Fibroblast of skin of right biceps (primary cell): ENCODE data around the gene CNGA1.

Experiments
- DNase-seq: peaks from one replicate; pipeline ENCODE4 v3.0.0-alpha.2; 2013

The CNGA1 gene

GRCh38 chr4:48016141-48017107 lies at the start of gene CNGA1, which contains the start of gene NIPAL1:
Gene CNGA1, minus strand, starts transcription at chr4:48016681. Its CDS starts 63,992 bp downstream, at chr4:47952689.
Gene NIPAL1, plus strand, starts transcription at chr4:48016772. Its CDS starts 68 bp downstream, at chr4:48016840.
- peak; percentile 54 for DNase-seq

- DNase-seq, result no peak
These were observed 49.1 kb upstream of the CNGA1 start for GRCh38 chr4:48065587-48066052.

- DNase-seq, result no peak
These were observed 47.9 kb upstream of the CNGA1 start for GRCh38 chr4:48064349-48064748.

GRCh38 chr4:48058617-48059530 lies 42.4 kb upstream of the CNGA1 start:
- DNase-seq, result no peak

- no peak for DNase-seq
These were observed 34.6 kb upstream of the CNGA1 start for GRCh38 chr4:48051078-48051477.

- DNase-seq, result no peak
These were observed 33.0 kb upstream of the CNGA1 start for GRCh38 chr4:48049483-48049882.

- no peak for DNase-seq
These were observed 31.4 kb upstream of the CNGA1 start for GRCh38 chr4:48047896-48048295.

- DNase-seq, result no peak
These were observed 31.0 kb upstream of the CNGA1 start for GRCh38 chr4:48047421-48047844.

- DNase-seq, result no peak
These were observed 29.6 kb upstream of the CNGA1 start for GRCh38 chr4:48046059-48046458.

- DNase-seq, result no peak
These were observed 27.8 kb upstream of the CNGA1 start for GRCh38 chr4:48044298-48044697.

- DNase-seq, result no peak
These were observed 27.0 kb upstream of the CNGA1 start for GRCh38 chr4:48043504-48043903.

- no peak for DNase-seq
These were observed 26.5 kb upstream of the CNGA1 start for GRCh38 chr4:48042979-48043461.

- no peak for DNase-seq
These were observed 25.2 kb upstream of the CNGA1 start for GRCh38 chr4:48041535-48042137.

GRCh38 chr4:48039561-48039960 lies 23.1 kb upstream of the CNGA1 start:
- no peak for DNase-seq

- no peak for DNase-seq
These were observed 22.2 kb upstream of the CNGA1 start for GRCh38 chr4:48038666-48039065.

GRCh38 chr4:48037117-48037462 lies 20.6 kb upstream of the CNGA1 start:
- no peak for DNase-seq

- no peak for DNase-seq
These were observed 19.5 kb upstream of the CNGA1 start for GRCh38 chr4:48035952-48036351.

GRCh38 chr4:48033825-48034413 lies 17.4 kb upstream of the CNGA1 start:
- peak; percentile 7 for DNase-seq

GRCh38 chr4:48033412-48033811 lies 16.9 kb upstream of the CNGA1 start:
- no peak for DNase-seq

- DNase-seq, result no peak
These were observed 16.2 kb upstream of the CNGA1 start for GRCh38 chr4:48032721-48033120.

- peak; percentile 10 for DNase-seq
These were observed 15.5 kb upstream of the CNGA1 start for GRCh38 chr4:48031802-48032525.

- DNase-seq, result no peak
These were observed 14.0 kb upstream of the CNGA1 start for GRCh38 chr4:48030470-48030869.
